ENCODE measurements around the gene YIPF2. TPM values are rescaled to one million over a fixed set of nuclear protein-coding genes. Genes with fewer than 3 reads are reported as not detected.
"Not testable (repeated sequence)": the region's sequence is repeated elsewhere in the genome, so short reads cannot be mapped to it uniquely, and the experiment has no call there.

The YIPF2 gene
- total RNA-seq, 1 donor from 2014 or later = 139 TPM

- intact Hi-C loops (cut with DNase I) = no loop called here
- no peaks in the 10 kb centered on the region for H3K36me3 ChIP-seq
- TF ChIP-seq CTCF (IDR thresholded peaks at IDR 0.05) = no peak
- no peaks in the 10 kb centered on the region for H3K27me3 ChIP-seq
- H3K27ac ChIP-seq = no peak overlapping the region
- H3K4me3 ChIP-seq = no peak overlapping the region
- peaks cover 0 to 19% of the 10 kb centered on the region in 2 donors for H3K4me1 ChIP-seq
- DNase-seq (ENCODE audit: low spot score in 2 of 2) = no peak
- no peaks in the 10 kb centered on the region for H3K9me3 ChIP-seq
These were observed 46.9 kb downstream of the YIPF2 start for GRCh38 chr19:10881403-10882107.

DNA sequence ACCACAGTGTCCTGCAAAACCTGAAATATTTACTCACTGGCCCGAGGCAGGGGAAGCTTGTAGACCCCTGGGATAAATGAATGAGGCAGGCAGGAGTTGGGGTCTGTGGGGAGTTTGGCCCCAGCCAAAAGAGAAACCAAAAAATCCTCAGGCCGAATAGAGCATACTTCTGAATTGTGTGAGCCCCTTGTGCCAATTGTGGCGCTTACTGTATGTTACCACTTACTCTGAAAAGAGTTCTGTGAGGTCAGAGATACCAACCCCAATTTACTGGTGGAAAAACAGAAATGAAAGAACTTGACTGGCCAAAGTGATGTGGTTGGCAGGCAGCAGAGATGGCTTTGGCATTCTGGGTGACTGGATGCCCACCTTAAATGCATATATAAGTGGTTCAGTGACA lies 50.2 kb downstream of the YIPF2 start:
- Histone ChIP-seq H3K36me3 (no peaks in the 10 kb centered on the region), H3K27ac (no peak overlapping the region), H3K4me3 (no peak overlapping the region), H3K27me3 (no peaks in the 10 kb centered on the region), H3K9me3 (no peaks in the 10 kb centered on the region), H3K4me1 (peaks cover 0 to 28% of the 10 kb centered on the region in 2 donors)
- intact Hi-C loops (cut with DNase I) = no loop called here
- TF ChIP-seq CTCF (IDR thresholded peaks at IDR 0.05) = no peak
- no peak for DNase-seq (ENCODE audit: low spot score in 2 of 2)

- intact Hi-C loops (cut with DNase I); DNase-seq (ENCODE audit: low spot score in 2 of 2); H3K36me3 ChIP-seq; H3K9me3 ChIP-seq; H3K4me3 ChIP-seq; H3K27me3 ChIP-seq: not testable (repeated sequence)
- Histone ChIP-seq H3K27ac (peak overlapping the region; percentile 40 to 52), H3K4me1 (peaks cover 0 to 33% of the 10 kb centered on the region in 2 donors)
These were observed 50.8 kb downstream of the YIPF2 start for GRCh38 chr19:10877608-10878007.

DNA sequence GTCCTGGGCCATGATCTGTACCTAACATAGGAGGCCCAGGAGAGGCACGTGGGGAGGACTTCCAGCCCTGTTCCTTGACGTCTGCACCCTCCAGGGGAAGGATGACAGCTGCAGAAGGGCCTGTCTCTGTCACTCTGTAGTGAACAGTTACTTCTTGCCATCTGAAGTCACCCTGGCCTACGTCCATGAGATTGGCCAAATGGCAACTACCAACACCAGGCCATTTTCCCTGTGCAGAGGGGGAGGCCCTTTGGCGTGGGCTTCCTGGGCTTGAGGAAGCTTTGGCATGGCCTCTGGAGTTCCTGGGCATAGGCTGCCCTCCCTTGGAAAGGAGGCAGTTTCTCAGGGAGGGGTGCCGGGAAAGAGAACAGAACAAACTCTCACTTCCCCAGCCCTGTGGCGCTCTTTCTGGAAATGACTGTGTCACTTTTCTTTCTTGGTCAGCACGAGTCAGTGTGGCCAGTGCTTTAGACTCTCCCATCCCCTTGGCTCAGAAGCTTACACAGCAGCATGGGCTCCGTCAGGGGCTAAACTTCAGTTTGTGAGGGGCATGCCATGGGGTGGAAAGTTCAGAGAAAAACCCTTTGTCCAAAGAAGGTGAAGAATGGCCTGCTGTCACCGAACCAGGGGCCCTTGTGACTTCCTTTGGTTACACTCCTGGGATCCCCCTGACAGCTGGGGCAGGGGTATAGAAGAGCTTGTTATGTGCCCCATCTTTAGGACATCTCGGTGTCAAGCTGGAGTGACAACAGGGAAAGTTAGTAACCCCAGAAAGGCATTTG lies 51.8 kb downstream of the YIPF2 start:
- peak in 1 of 2 donors; percentile 74 for DNase-seq (ENCODE audit: low spot score in 2 of 2)
- peaks cover 0 to 27% of the 10 kb centered on the region in 2 donors for H3K4me1 ChIP-seq
- H3K36me3 ChIP-seq = no peaks in the 10 kb centered on the region
- H3K9me3 ChIP-seq = no peaks in the 10 kb centered on the region
- peak overlapping the region; percentile 40 to 52 for H3K27ac ChIP-seq
- intact Hi-C loops (cut with DNase I) = no loop called here
- no peak overlapping the region for H3K4me3 ChIP-seq
- no peaks in the 10 kb centered on the region for H3K27me3 ChIP-seq
- no peak for TF ChIP-seq CTCF (IDR thresholded peaks at IDR 0.05)

DNA sequence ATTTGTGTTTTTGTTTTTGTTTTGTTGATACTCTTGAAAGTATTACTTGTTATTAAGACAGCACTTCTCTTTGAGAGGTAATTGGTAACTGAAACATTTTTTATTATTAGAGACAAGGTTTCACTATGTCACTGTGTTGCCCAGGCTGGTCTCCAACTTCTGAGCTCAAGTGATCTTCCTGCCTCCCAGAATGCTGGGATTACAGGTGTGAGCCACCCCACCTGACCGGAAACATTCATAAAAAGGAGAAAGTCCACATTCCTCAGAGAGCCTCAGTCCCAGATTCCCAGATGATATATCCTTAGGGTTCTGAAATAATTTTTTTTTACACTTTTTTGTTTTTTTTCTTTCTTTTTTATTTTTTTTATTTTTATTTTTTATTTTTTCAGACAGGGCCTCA lies 54.4 kb downstream of the YIPF2 start:
- no peak overlapping the region for H3K4me3 ChIP-seq
- intact Hi-C loops (cut with DNase I) = loop anchor here (5.0 kb wide), 1 partner anchor 663 kb away; the partner anchor contains the start of gene CNN1
- DNase-seq (ENCODE audit: low spot score in 2 of 2) = no peak
- TF ChIP-seq CTCF (IDR thresholded peaks at IDR 0.05) = no peak
- H3K27me3 ChIP-seq = no peaks in the 10 kb centered on the region
- peaks cover 3 to 22% of the 10 kb centered on the region in 2 donors for H3K4me1 ChIP-seq
- no peaks in the 10 kb centered on the region for H3K36me3 ChIP-seq
- H3K9me3 ChIP-seq = no peaks in the 10 kb centered on the region
- H3K27ac ChIP-seq = no peak overlapping the region

DNA sequence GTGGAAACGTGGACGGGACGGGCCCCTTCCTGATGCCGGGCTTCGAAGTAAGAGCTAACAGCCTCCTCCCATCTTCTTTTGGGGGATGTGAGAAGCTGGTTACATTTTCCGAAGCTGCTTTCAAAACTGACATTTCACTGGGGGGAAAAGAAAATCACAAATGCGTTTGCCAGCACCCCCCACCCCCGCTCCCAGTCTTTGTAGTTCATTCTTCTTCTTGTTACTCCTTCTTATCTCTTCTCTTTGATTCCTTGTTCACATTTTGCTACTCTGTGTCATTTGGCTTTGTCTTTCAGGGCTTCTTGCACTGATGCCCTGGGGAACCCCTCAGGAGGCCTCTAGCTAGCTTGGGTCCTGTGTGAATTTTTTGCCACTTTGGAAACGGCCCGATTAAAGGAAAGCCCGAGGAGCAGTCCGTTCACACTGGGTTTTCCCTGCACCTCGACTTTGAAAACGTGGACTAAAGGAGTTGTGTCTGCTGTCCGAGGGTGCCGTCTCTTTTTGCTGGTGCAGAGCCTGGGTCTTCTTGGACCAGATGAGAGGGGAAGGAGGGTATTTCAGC lies 55.8 kb downstream of the YIPF2 start:
- no peak for DNase-seq (ENCODE audit: low spot score in 2 of 2)
- H3K27me3 ChIP-seq = no peaks in the 10 kb centered on the region
- peak overlapping the region; percentile 41 to 86 for H3K27ac ChIP-seq
- no peak for TF ChIP-seq CTCF (IDR thresholded peaks at IDR 0.05)
- peaks cover 3 to 22% of the 10 kb centered on the region in 2 donors for H3K4me1 ChIP-seq
- intact Hi-C loops (cut with DNase I) = loop anchor here (5.0 kb wide), 1 partner anchor 665 kb away; the partner anchor contains the start of gene CNN1
- H3K9me3 ChIP-seq = no peaks in the 10 kb centered on the region
- H3K36me3 ChIP-seq = no peaks in the 10 kb centered on the region
- H3K4me3 ChIP-seq = peak overlapping the region; percentile 88 to 96

Data from ascending aorta (tissue), 2 donors.